HuH-7 (cell line): ENCODE results near the gene BAZ2B.

Source experiments
- DNase-seq: peaks from one replicate; pipeline ENCODE4 v3.0.0; 2011; ENCODE audit warnings: low spot score

BAZ2B gene

DNA sequence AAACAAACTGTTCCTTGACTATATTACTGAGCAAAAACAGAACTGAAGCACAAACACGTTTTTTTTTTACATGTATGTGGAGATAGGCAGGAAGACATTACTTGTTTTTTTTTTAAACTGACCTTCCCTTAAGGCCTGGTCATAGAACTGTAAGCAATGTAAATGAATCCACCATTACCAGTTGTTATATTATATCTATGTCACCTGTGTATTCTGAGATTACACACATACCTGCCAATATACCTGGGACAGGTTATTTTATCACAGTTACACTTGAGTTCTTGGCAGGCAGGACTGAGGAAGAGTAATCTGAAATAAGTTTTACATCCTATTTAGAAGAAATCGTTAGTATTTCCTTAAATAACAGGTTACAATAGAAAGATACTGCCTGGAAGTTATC is 155.3 kb downstream of the BAZ2B start:
- DNase-seq: no peak

DNA sequence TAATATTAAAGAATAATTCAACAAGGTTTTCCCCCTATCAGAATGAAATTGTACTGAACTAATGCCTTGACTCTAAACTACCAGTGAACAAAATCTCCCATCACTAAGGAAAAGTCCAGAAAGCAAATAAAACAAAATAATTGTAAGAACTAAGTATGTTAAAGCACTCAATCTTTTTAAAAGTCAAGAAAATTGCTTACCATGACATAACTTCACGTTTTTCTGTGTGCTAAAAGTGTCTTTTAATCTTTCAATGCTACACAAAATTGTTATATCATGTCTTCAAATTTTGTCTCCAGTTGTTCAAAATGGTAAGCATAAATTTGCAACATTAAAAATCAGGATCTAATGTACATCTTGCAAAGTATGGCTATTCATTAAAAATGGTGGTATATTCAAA is 156.1 kb downstream of the BAZ2B start:
- no peak for DNase-seq

DNA sequence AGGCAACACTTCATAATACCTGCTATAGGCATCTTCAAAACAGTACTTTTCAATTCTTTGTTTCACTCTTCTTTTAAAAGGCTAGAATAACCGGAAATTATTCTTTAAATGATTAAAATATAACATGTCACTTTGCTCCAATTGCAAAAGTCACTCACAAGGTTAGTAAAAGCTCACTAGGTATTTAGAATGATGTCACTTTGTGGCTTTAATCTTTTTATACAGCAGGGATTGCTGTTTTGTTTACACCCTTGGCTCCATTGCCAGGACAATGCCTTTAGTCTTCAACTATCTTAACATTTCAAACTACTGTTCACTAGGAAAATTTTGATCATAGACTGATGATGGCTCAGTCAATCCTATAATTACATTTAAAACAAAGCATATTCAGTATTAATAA is 157.1 kb downstream of the BAZ2B start:
- no peak for DNase-seq

- DNase-seq: no peak
Observed at GRCh38 chr2:159457589-159457988, 158.8 kb downstream of the BAZ2B start.

- DNase-seq: no peak
Observed at GRCh38 chr2:159456500-159457426, 159.6 kb downstream of the BAZ2B start.

- DNase-seq: no peak
Observed at GRCh38 chr2:159455330-159455918, 160.9 kb downstream of the BAZ2B start.

DNA sequence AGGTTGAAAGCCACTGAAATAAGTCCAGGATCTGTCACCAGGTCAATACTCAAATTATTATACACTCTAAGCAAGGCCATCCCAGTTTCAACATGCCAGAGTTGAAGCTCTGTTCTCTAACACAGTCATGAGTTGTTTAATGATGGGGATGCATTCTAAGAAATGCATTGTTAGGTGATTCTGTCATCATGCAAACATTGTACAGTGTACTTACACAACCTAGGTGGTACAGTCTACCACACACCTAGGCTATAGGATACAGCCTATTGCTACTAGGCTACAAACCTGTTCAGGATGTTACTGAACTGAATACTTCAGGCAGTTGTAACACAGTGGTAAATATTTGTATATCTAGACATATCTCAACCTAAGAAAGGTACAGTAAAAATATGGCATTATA is 162.2 kb downstream of the BAZ2B start:
- no peak for DNase-seq

DNA sequence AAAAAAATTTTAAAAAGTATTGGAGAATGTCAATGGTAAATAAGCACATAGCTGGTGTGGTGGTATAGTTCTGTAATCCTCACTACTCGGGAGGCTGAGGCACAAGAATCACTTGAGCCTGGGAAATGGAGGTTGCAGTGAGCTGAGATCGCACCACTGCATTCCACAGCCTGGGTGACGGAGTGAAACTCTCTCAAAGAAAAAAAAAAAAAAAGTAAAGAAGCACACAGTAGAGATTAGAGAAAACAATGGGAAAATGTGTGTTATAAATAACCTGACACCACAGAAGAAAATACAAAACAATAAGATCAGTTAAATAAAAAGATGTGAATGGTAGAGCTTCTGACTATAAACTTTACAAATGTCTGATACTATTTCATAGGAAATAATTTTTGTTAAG is 166.2 kb downstream of the BAZ2B start:
- DNase-seq: no peak

- no peak for DNase-seq
Observed at GRCh38 chr2:159449504-159450124, 166.7 kb downstream of the BAZ2B start.

- DNase-seq: no peak
Observed at GRCh38 chr2:159446817-159447216, 169.5 kb downstream of the BAZ2B start.

GRCh38 chr2:159446201-159446600 is 170.1 kb downstream of the BAZ2B start:
- DNase-seq: no peak

DNA sequence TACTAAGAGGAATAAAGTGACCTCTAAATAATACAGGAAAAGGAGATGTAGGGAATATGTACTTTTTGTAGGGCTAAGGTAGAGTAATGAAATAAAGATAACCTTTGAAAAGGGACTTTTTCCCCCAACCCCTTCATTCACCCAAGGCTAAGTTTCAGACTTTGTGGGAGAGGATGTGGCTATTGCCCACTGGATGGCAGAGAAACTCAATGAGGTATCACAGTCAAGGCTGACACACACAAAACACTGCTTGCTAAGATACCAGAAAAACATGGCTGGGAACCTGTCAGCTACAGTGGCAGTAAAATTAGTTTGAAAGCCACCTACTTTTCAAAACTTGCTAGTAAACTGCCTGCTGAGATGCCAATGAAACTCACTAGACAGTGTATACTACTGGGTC is 171.0 kb downstream of the BAZ2B start:
- DNase-seq: no peak

DNA sequence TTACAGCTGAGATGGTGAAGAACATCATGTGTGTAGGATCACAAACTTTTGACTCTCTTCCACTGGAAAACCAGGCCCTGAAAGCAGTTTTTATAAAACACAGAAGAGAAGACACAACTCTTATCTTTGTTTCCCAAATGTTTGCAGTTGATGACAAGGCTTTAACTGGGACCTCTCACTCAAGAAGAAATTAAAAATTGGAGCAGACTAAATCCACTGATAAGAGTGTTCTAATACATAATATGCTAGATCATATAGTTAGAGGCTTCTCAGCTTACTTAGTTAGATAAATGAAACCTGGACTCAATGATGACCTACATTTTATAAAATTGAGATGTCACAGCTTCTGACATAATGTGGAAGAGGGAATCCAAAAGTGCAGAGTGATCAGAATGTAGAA is 171.6 kb downstream of the BAZ2B start:
- DNase-seq: no peak

GRCh38 chr2:159442159-159442852 is 174.0 kb downstream of the BAZ2B start:
- DNase-seq: no peak

DNA sequence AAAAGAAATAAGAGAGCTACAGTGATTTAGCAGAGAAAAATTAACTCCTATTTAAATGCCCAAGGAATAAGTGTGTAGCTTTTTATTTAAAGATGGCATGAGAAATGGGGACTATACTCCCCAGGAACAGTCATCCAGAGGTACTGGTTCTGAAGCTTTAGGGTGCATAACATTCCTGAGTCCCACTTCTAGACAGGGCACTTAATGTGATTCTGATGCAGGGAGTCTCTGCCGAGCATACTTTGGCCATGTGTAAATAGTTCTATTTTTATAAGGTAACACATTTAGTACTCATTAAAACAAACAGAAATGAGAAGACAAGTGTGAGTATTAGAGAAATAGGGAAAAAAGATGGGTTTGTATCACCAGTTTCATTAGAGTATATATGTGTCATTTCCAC is 175.2 kb downstream of the BAZ2B start:
- DNase-seq: no peak

- DNase-seq: no peak
Observed at GRCh38 chr2:159439421-159439820, 176.9 kb downstream of the BAZ2B start.

DNA sequence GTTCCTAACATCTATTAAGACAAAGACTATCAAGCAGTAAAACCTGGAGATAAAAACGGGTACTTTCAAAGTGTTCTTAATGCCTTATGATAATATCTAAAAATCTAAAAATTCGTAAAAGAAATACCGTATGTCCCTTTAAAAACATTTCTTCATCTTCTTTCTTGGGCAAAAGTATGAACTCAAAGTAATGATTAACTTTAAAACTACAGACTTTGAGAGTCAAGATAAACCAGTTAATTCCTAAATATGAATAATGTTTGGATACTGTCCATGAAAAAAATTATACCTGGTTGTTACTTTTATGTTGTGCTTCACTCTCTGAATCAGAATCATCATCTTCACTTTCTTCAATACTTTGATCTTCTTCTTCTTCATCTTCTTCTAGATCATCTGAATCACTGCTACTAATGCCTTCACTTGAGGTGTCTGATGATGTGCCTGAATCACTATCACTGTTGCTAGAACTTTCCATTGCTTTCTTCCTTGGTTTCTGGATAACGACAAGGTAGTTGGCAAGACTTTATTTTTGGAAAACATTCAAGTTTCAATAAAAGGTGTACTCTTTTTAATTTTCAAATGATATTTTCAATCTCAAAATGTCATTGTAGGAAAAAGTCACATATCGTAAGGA is 177.5 kb downstream of the BAZ2B start:
- DNase-seq: no peak

DNA sequence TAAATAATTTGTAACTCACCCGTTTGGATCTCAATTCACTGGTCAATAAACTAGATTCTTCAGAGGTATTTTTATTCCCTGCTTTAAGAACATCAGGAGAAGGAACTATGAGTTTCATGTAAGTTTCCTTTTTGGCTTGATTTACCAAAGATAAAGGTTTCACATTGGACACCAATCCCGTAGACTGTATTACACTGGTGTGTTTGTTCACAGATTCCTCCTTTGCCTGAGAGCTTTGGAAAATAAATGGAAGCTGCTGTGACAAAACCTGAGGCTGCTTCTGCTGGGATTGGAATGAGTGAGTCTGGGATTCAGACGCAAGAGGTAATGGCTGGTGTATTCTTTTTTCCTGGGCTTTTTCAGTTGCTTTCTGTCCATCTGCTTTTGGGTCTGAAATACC is 178.1 kb downstream of the BAZ2B start:
- no peak for DNase-seq

DNA sequence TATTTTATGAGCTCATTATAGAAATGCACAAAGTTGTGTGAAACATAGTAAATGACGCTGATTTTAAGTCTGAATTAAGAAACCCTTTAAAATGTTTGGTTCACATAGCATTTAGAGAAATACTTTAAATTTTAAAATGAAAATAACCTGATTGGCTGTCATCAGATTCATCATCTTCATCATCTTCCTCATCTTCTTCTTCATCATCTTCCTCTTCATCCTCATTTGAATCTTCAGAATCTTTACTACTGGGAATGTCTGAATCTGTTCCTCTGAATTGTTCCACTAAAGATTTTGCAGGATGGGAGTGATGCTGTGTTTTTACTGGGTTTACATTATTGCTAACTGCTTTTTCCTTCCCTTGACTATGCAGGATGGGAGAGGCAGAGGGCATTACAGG is 183.7 kb downstream of the BAZ2B start:
- no peak for DNase-seq

GRCh38 chr2:159427048-159427447 is 189.3 kb downstream of the BAZ2B start:
- no peak for DNase-seq

GRCh38 chr2:159419403-159419802 is 196.9 kb downstream of the BAZ2B start:
- no peak for DNase-seq

DNA sequence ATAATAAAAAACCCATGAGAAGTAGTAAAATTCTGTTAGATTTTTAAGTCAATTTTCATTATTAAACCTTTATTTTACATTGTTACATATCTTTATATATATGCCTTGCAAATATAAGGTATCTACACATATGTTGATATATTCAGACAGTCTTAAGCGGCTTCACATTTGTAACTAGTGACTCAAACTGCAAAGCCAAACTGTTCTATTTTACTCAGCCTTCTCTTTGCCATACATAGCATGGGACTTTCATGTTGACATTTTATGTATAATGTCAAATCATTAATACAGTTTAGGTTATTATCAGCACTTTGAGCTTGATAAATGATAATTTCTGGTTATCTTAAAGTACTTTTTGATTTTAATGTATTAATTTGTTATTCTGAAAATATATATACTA is 204.9 kb downstream of the BAZ2B start:
- DNase-seq: no peak
